ENCODE results near the gene ST6GALNAC3. TPM values are rescaled to one million over a fixed set of nuclear protein-coding genes. Genes with fewer than 3 reads are reported as not detected.

The ST6GALNAC3 gene
- total RNA-seq, 1 donor from 2014 or later, result 3.6 TPM

GRCh38 chr1:76145332-76145731 lies 70.8 kb downstream of the ST6GALNAC3 start:
- DNase-seq, result no peak

- DNase-seq, result no peak
Observed at GRCh38 chr1:76146184-76146583, 71.6 kb downstream of the ST6GALNAC3 start.

- no peak for DNase-seq
Observed at GRCh38 chr1:76147917-76148316, 73.4 kb downstream of the ST6GALNAC3 start.

- DNase-seq, result no peak
Observed at GRCh38 chr1:76148460-76148859, 73.9 kb downstream of the ST6GALNAC3 start.

- DNase-seq, result no peak
Observed at GRCh38 chr1:76153841-76154205, 79.3 kb downstream of the ST6GALNAC3 start.

- DNase-seq, result peak; percentile 53
Observed at GRCh38 chr1:76154206-76154956, 79.8 kb downstream of the ST6GALNAC3 start.

GRCh38 chr1:76156987-76157386 lies 82.4 kb downstream of the ST6GALNAC3 start:
- no peak for DNase-seq

GRCh38 chr1:76158126-76158525 lies 83.6 kb downstream of the ST6GALNAC3 start:
- DNase-seq, result no peak

GRCh38 chr1:76160225-76160624 lies 85.7 kb downstream of the ST6GALNAC3 start:
- DNase-seq, result no peak

- DNase-seq, result no peak
Observed at GRCh38 chr1:76161451-76161850, 86.9 kb downstream of the ST6GALNAC3 start.

- no peak for DNase-seq
Observed at GRCh38 chr1:76162254-76162653, 87.7 kb downstream of the ST6GALNAC3 start.

- no peak for DNase-seq
Observed at GRCh38 chr1:76164165-76164564, 89.6 kb downstream of the ST6GALNAC3 start.

- no peak for DNase-seq
Observed at GRCh38 chr1:76170084-76170483, 95.5 kb downstream of the ST6GALNAC3 start.

GRCh38 chr1:76170513-76170912 lies 96.0 kb downstream of the ST6GALNAC3 start:
- DNase-seq, result no peak

- DNase-seq, result no peak
Observed at GRCh38 chr1:76176000-76176399, 101.5 kb downstream of the ST6GALNAC3 start.

- DNase-seq, result no peak
Observed at GRCh38 chr1:76177615-76178014, 103.1 kb downstream of the ST6GALNAC3 start.

- no peak for DNase-seq
Observed at GRCh38 chr1:76179219-76179698, 104.7 kb downstream of the ST6GALNAC3 start.

GRCh38 chr1:76185207-76185606 lies 110.7 kb downstream of the ST6GALNAC3 start:
- DNase-seq, result no peak

- no peak for DNase-seq
Observed at GRCh38 chr1:76186554-76187170, 112.1 kb downstream of the ST6GALNAC3 start.

GRCh38 chr1:76187436-76187835 lies 112.9 kb downstream of the ST6GALNAC3 start:
- no peak for DNase-seq

GRCh38 chr1:76189310-76189709 lies 114.8 kb downstream of the ST6GALNAC3 start:
- no peak for DNase-seq

- DNase-seq, result no peak
Observed at GRCh38 chr1:76190749-76191424, 116.3 kb downstream of the ST6GALNAC3 start.

GRCh38 chr1:76191561-76191960 lies 117.0 kb downstream of the ST6GALNAC3 start:
- no peak for DNase-seq
